ENCODE measurements around the gene DLGAP1. TPM values are rescaled to one million over a fixed set of nuclear protein-coding genes. Genes with fewer than 3 reads are reported as not detected.

DLGAP1 gene
- total and polyA plus RNA-seq, 2 experiments from 2014 or later: 17.0 to 48.5 TPM

DNA sequence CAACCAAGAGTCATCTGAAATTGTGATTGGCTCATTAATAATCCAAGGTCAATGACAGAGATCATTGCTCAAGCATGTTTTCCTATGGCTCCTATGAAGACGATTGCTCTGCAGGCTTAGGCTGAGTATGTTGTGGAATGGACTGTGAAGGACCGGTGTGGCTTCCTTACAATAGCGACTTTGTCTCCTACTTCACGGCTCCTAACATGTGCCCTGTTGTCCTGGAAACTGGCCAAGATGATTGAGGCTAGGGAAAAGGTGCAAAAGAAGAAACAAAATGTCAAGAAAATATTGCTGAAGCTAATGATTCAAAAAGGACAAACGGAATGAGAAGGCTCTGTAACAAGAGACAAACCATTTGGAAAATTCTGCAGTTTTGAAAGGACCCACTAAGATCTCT is 24.3 kb downstream of the DLGAP1 start (continued):
- TF ChIP-seq, protein P1, sequence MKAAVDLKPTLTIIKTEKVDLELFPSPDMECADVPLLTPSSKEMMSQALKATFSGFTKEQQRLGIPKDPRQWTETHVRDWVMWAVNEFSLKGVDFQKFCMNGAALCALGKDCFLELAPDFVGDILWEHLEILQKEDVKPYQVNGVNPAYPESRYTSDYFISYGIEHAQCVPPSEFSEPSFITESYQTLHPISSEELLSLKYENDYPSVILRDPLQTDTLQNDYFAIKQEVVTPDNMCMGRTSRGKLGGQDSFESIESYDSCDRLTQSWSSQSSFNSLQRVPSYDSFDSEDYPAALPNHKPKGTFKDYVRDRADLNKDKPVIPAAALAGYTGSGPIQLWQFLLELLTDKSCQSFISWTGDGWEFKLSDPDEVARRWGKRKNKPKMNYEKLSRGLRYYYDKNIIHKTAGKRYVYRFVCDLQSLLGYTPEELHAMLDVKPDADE (IDR thresholded peaks at IDR 0.05): no peak
- TF ChIP-seq ZNF331 (CRISPR knock-in tag; IDR thresholded peaks at IDR 0.05; ENCODE audit: low read depth) (no peak), POLR2AphosphoS5 (IDR thresholded peaks at IDR 0.05; ENCODE audit: low read depth) (no peak), ZNF114 (CRISPR knock-in tag; IDR thresholded peaks at IDR 0.05) (no peak), STAT1 (IDR thresholded peaks at IDR 0.05; ENCODE audit: unreplicated experiment) (no peak)
- TF ChIP-seq, protein P2, sequence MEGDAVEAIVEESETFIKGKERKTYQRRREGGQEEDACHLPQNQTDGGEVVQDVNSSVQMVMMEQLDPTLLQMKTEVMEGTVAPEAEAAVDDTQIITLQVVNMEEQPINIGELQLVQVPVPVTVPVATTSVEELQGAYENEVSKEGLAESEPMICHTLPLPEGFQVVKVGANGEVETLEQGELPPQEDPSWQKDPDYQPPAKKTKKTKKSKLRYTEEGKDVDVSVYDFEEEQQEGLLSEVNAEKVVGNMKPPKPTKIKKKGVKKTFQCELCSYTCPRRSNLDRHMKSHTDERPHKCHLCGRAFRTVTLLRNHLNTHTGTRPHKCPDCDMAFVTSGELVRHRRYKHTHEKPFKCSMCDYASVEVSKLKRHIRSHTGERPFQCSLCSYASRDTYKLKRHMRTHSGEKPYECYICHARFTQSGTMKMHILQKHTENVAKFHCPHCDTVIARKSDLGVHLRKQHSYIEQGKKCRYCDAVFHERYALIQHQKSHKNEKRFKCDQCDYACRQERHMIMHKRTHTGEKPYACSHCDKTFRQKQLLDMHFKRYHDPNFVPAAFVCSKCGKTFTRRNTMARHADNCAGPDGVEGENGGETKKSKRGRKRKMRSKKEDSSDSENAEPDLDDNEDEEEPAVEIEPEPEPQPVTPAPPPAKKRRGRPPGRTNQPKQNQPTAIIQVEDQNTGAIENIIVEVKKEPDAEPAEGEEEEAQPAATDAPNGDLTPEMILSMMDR (conservative IDR thresholded peaks at IDR 0.05; ENCODE audit: low read depth in 2 of 2): no peak
- TF ChIP-seq, protein P3, sequence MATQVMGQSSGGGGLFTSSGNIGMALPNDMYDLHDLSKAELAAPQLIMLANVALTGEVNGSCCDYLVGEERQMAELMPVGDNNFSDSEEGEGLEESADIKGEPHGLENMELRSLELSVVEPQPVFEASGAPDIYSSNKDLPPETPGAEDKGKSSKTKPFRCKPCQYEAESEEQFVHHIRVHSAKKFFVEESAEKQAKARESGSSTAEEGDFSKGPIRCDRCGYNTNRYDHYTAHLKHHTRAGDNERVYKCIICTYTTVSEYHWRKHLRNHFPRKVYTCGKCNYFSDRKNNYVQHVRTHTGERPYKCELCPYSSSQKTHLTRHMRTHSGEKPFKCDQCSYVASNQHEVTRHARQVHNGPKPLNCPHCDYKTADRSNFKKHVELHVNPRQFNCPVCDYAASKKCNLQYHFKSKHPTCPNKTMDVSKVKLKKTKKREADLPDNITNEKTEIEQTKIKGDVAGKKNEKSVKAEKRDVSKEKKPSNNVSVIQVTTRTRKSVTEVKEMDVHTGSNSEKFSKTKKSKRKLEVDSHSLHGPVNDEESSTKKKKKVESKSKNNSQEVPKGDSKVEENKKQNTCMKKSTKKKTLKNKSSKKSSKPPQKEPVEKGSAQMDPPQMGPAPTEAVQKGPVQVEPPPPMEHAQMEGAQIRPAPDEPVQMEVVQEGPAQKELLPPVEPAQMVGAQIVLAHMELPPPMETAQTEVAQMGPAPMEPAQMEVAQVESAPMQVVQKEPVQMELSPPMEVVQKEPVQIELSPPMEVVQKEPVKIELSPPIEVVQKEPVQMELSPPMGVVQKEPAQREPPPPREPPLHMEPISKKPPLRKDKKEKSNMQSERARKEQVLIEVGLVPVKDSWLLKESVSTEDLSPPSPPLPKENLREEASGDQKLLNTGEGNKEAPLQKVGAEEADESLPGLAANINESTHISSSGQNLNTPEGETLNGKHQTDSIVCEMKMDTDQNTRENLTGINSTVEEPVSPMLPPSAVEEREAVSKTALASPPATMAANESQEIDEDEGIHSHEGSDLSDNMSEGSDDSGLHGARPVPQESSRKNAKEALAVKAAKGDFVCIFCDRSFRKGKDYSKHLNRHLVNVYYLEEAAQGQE (IDR thresholded peaks at IDR 0.05; ENCODE audit: unreplicated experiment): no peak

DNA sequence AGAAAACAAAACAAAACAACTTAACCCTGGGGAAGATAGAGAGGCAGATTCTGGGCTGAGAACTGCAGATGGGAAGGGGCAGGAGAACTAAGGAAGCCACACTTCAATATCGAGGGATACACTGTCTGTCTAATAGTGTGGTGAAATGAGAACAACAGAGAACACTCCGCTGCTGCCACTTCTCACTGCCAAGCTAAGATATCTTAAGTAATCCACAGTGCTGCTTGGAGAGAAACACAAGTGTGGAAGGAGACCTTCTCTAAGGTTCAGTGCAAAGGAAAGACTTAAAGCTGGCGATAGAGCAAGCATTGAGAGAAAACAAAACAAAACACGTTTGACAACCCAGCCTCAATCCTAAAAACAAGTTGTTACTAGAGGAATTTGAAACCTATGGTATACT is 37.4 kb downstream of the DLGAP1 start:
- H3K36me3 ChIP-seq (ENCODE audit: insufficient read depth): no peaks in the 10 kb centered on the region
- no peaks in the 10 kb centered on the region for H3F3A ChIP-seq (replicated peaks; ENCODE audit: low read depth)
- H3K4me3 Mint-ChIP-seq: no peak overlapping the region
- H3K4me2 ChIP-seq: no peak overlapping the region
- H3K9me3 Mint-ChIP-seq: peaks cover 17% of the 10 kb centered on the region
- no peaks in the 10 kb centered on the region for H3K27me3 Mint-ChIP-seq (ENCODE audit: insufficient read depth, low read depth, poor library complexity)
- no peak overlapping the region for H3K4me3 ChIP-seq
- H3K4me1 Mint-ChIP-seq: no peaks in the 10 kb centered on the region
- no peaks in the 10 kb centered on the region; the same call in 1 of the 2 replicates for H4K20me1 ChIP-seq (replicated peaks; ENCODE audit: insufficient read depth)
- H3K4me1 ChIP-seq (ENCODE audit: insufficient read depth): no peaks in the 10 kb centered on the region
- H2AFZ ChIP-seq: no peak overlapping the region
- no peak for ATAC-seq
- peak overlapping the region; percentile 52; the same call in 1 of the 2 replicates for H3K27ac ChIP-seq (ENCODE audit: low read depth)
- DNase-seq (ENCODE audit: low spot score): no peak
- H3K36me3 Mint-ChIP-seq (ENCODE audit: low read depth): peaks cover 31% of the 10 kb centered on the region
- H3K79me2 ChIP-seq (replicated peaks; ENCODE audit: insufficient read depth): peaks cover 43% of the 10 kb centered on the region
- no peaks in the 10 kb centered on the region for H3K9me2 ChIP-seq (ENCODE audit: insufficient read depth)
- H3K27ac Mint-ChIP-seq: peak overlapping the region; percentile 2; the same call in 1 of the 2 replicates
- H3K27me3 ChIP-seq (ENCODE audit: insufficient read depth): no peaks in the 10 kb centered on the region
- TF ChIP-seq NANOG (IDR thresholded peaks at IDR 0.05; ENCODE audit: borderline replicate concordance) (no peak), POLR2AphosphoS5 (IDR thresholded peaks at IDR 0.05; ENCODE audit: low read depth) (no peak), EZH2phosphoT487 (IDR thresholded peaks at IDR 0.05; ENCODE audit: unreplicated experiment) (no peak), ZNF331 (CRISPR knock-in tag; IDR thresholded peaks at IDR 0.05; ENCODE audit: low read depth) (no peak)
- TF ChIP-seq, protein P3 (IDR thresholded peaks at IDR 0.05; ENCODE audit: unreplicated experiment): no peak

All from GM23338 (cell line).